Ovary (tissue), 9 donors: ENCODE data around the gene DHX9. TPM values are rescaled to one million over a fixed set of nuclear protein-coding genes. Genes with fewer than 3 reads are reported as not detected.

Experiments used
- DNase-seq, 5 donors: peaks; one replicate each; pipeline ENCODE4 v3.0.0-alpha.2; 2019 to 2020
- H3K27ac ChIP-seq, 2 donors: fragments of 200-600 bp; one replicate each; pipeline versions ENCODE4 v1.5.1 to v1.8.0; 2019 to 2022
- H3K27me3 ChIP-seq: fragments of 200-600 bp; one replicate; pipeline ENCODE4 v1.8.0; 2022
- H3K36me3 ChIP-seq: fragments of 200-600 bp; sonication (generic); one replicate; pipeline ENCODE4 v1.5.1; 2019
- H3K4me1 ChIP-seq: one replicate; pipeline ENCODE4 v1.8.1; 2013; ENCODE audit warnings: mild to moderate bottlenecking, moderate library complexity; ENCODE audit not compliant: insufficient read depth
- H3K4me3 ChIP-seq: fragments of 200-600 bp; sonication (generic); one replicate; pipeline ENCODE4 v1.5.1; 2017
- H3K9me3 ChIP-seq, 2 donors: fragments of 200-600 bp in 1 of 2; sonication (generic) in 1 of 2; one replicate each; pipeline versions ENCODE4 v1.5.1 to v1.8.1; 2013 to 2019; ENCODE audit warnings: mild to moderate bottlenecking in 1 of 2, moderate library complexity in 1 of 2
- EP300 ChIP-seq: sonication (generic); formaldehyde crosslinking; IDR thresholded peaks from one replicate; pipeline ENCODE4 v1.6.1; 2017; ENCODE audit warnings: antibody characterized with exemption
- POLR2A ChIP-seq: fragments of 450-650 bp; IDR thresholded peaks from one replicate; pipeline ENCODE4 v1.6.1; 2017; ENCODE audit warnings: antibody characterized with exemption, mild to moderate bottlenecking, moderate library complexity
- WGBS, 3 donors: extraction: QIAGEN DNeasy Blood & Tissue Kit in 1 of 3; methylation state at CpG; one replicate each; pipeline versions ENCODE4 v1.1.5 to v1.1.7; 2013 to 2017; 5-methylcytosine and 5-hydroxymethylcytosine counted together
- intact Hi-C, 4 donors: fragments of 100-400 bp; cut with DNase I; formaldehyde crosslinking; loops; one replicate each; pipeline versions ENCODE4 v1.11.0 to v1.15.1; 2022 to 2023
- polyA plus RNA-seq, 2 donors: library from polyadenylated mRNA; stranded (reverse); fragments of 200-250 nt in 1 of 2; fragments of 350-450 nt in 1 of 2; fragmentation: Illumina TruSeq in 1 of 2; extraction: RNeasy Lipid Tissue Mini Kit (QIAGEN cat#74804) in 1 of 2; gene quantifications; one replicate each; pipeline ENCODE4 v1.2.3, GENCODE V29; 2013 to 2014
- total RNA-seq, 7 donors: library from RNA; depleted of rRNA in 2 of 7; stranded (reverse); fragments of >200 nt in 2 of 7; fragmentation: NEBNext Ultra II Directional in 3 of 7; extraction: Animal tissue kit (Norgen Biotek cat#: 25700) in 3 of 7; gene quantifications; one replicate each; pipeline versions ENCODE4 v1.1.0 to v1.2.4, GENCODE V29; 2016 to 2023
- TF ChIP-seq, protein P1 (sequence below), 3 donors: fragments of 450-650 bp in 2 of 3; fragments of 200-600 bp in 1 of 3; IDR thresholded peaks; one replicate each; pipeline versions ENCODE4 v1.5.1 to v1.8.0; 2016 to 2022; ENCODE audit warnings: antibody characterized with exemption in 3 of 3, mild to moderate bottlenecking in 1 of 3
- donor health status: DM: no; HTN: no; CAD: no; lungs with moderate emphysema.
- donor health status: DM: no; HTN: no; CAD: no.
- donor health status: Bipolar disorder and iron deficiency.
- donor health status: DM: yes; HTN: yes; CAD: no.
- donor health status: DM: no; HTN: no; CAD: no.
- donor health status: DM: yes; HTN: yes; CAD: no.

The DHX9 gene
- total and polyA plus RNA-seq, 9 donors, result 70.6 to 168 (median 135) TPM

GRCh38 chr1:182806015-182806678, 33.0 kb upstream of the DHX9 start:
- H3K4me3 ChIP-seq, result no peak overlapping the region
- H3K27ac ChIP-seq, result no peak overlapping the region
- no peaks in the 10 kb centered on the region for H3K4me1 ChIP-seq
- H3K9me3 ChIP-seq, result no peaks in the 10 kb centered on the region
- intact Hi-C loops, result no loop called here
- WGBS, 3 donors, result 75 to 78% (median 77%) methylated on average over 11 of the region's 11 CpGs
- TF ChIP-seq POLR2A, result no peak
- TF ChIP-seq, protein P1, sequence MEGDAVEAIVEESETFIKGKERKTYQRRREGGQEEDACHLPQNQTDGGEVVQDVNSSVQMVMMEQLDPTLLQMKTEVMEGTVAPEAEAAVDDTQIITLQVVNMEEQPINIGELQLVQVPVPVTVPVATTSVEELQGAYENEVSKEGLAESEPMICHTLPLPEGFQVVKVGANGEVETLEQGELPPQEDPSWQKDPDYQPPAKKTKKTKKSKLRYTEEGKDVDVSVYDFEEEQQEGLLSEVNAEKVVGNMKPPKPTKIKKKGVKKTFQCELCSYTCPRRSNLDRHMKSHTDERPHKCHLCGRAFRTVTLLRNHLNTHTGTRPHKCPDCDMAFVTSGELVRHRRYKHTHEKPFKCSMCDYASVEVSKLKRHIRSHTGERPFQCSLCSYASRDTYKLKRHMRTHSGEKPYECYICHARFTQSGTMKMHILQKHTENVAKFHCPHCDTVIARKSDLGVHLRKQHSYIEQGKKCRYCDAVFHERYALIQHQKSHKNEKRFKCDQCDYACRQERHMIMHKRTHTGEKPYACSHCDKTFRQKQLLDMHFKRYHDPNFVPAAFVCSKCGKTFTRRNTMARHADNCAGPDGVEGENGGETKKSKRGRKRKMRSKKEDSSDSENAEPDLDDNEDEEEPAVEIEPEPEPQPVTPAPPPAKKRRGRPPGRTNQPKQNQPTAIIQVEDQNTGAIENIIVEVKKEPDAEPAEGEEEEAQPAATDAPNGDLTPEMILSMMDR (IDR thresholded peaks at IDR 0.05), result no peak
- no peaks in the 10 kb centered on the region for H3K27me3 ChIP-seq
- DNase-seq, result no peak
- no peaks in the 10 kb centered on the region for H3K36me3 ChIP-seq

- intact Hi-C loops, result no loop called here
- no peaks in the 10 kb centered on the region for H3K4me1 ChIP-seq
- no peak overlapping the region for H3K27ac ChIP-seq
- no peak for TF ChIP-seq EP300
- no peak for TF ChIP-seq POLR2A
- TF ChIP-seq, protein P1 (IDR thresholded peaks at IDR 0.05), result no peak
- no peak overlapping the region for H3K4me3 ChIP-seq
- H3K9me3 ChIP-seq, result no peaks in the 10 kb centered on the region
- 89 to 95% (median 91%) methylated on average over 3 of the region's 3 CpGs for WGBS, 3 donors
- no peaks in the 10 kb centered on the region for H3K27me3 ChIP-seq
- DNase-seq, result no peak
- no peaks in the 10 kb centered on the region for H3K36me3 ChIP-seq
Measured at GRCh38 chr1:182807907-182808306, 31.2 kb upstream of the DHX9 start.

DNA sequence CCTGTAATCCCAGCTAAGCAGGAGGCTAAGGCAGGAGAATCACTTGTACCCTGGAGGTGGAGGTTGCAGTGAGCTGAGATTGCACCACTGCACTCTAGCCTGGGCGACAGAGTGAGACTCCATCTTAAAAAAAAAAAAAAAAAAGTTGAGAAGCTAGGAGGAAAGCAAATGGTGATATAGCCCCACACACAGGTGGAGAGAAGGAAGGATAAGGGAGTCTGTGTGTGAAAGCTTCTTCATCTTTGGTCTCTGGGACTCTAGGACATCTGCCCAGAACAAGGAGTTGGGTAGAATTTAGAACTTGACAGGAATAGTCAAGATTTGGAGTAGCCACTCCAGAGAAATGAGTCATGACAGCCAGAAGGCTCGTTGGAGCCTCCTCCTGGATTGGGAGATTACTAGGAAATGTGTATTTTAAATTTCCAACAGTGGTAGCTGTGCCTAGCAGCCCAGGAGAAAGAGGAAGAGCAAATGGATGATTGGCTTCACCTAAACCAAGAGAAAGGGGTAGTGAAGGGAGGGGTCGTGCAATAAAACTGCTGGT, 29.7 kb upstream of the DHX9 start:
- no peak for DNase-seq
- TF ChIP-seq POLR2A (no peak), EP300 (no peak)
- TF ChIP-seq, protein P1 (IDR thresholded peaks at IDR 0.05), result no peak
- intact Hi-C loops, result no loop called here

DNA sequence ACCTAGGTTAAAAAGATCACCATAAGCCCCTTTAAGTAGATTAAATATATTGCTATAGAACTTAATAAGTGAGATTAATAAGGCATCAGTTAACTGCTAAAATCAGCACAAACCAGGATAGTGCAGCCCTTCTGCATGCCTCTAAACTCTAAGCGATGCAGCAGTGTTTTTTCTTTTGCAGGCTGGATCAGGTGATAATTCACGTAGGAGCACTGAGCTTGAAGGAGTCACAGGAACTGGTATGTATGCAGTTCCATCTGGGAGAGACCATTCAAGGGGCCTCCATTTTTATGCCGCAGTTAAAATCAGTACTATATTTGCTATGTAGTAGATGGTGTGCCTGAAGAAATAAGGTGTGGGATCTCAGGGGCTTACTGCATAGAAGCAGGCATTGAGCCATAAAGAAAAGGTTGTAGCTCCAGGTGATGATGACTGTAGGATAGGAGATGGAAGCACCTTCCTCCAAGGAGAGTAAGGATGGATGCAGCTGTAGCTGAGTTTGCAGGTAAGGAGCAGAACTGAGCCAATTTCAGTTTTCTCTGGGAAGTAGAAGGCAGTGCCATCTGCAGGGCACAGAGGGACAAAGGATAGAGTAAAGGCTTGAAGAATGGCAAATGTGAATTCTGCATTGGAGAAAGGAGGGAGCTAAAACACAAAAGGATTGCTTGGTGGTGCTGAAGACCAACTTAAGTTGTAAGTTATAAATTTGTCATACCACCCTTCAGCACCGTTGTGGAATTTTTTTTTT, 27.0 kb upstream of the DHX9 start:
- no peaks in the 10 kb centered on the region for H3K9me3 ChIP-seq
- WGBS, 3 donors, result 83 to 87% (median 83%) methylated on average over 4 of the region's 4 CpGs
- intact Hi-C loops, result loop anchor here in 1 of 4 donors (5.0 kb wide), 1 partner anchor 1465 kb away; no protein-coding TSS in a partner anchor
- no peaks in the 10 kb centered on the region for H3K4me1 ChIP-seq
- no peak for DNase-seq
- no peak for TF ChIP-seq EP300
- TF ChIP-seq POLR2A, result no peak
- TF ChIP-seq, protein P1 (IDR thresholded peaks at IDR 0.05), result no peak
- H3K4me3 ChIP-seq, result no peak overlapping the region
- no peaks in the 10 kb centered on the region for H3K36me3 ChIP-seq
- H3K27ac ChIP-seq, result no peak overlapping the region
- H3K27me3 ChIP-seq, result no peaks in the 10 kb centered on the region

More for the DNA sequence above, 29.7 kb upstream of the DHX9 start:
- Histone ChIP-seq H3K36me3 (no peaks in the 10 kb centered on the region), H3K4me1 (no peaks in the 10 kb centered on the region), H3K9me3 (no peaks in the 10 kb centered on the region), H3K27me3 (no peaks in the 10 kb centered on the region), H3K27ac (no peak overlapping the region), H3K4me3 (no peak overlapping the region)
- WGBS, 3 donors, result 69 to 83% (median 74%) methylated on average over 3 of the region's 3 CpGs
